MV-4-11 (cell line): ENCODE results near the gene RNF44.
A peak's percentile ranks its signal among the peaks of the same experiment; 100 is the strongest.

Experiments used
- DNase-seq: peaks from one replicate; lab custom pipeline; 2025; lab: John Stamatoyannopoulos, UW

RNF44 gene

GRCh38 chr5:176536902-176537553 lies at the start of gene RNF44:
Gene RNF44, minus strand, starts transcription at chr5:176537402. Its CDS starts 4,930 bp downstream, at chr5:176532472.
- peak; percentile 95 for DNase-seq

GRCh38 chr5:176583076-176583475 lies 45.9 kb upstream of the RNF44 start:
- no peak for DNase-seq

- DNase-seq = no peak
Observed at GRCh38 chr5:176581361-176581760, 44.2 kb upstream of the RNF44 start.

GRCh38 chr5:176579323-176579722 lies 42.1 kb upstream of the RNF44 start:
- no peak for DNase-seq

GRCh38 chr5:176578391-176578808 lies 41.2 kb upstream of the RNF44 start:
- DNase-seq = no peak

- DNase-seq = no peak
Observed at GRCh38 chr5:176577312-176578176, 40.3 kb upstream of the RNF44 start.

- DNase-seq = no peak
Observed at GRCh38 chr5:176575488-176576422, 38.6 kb upstream of the RNF44 start.

GRCh38 chr5:176575066-176575465 lies 37.9 kb upstream of the RNF44 start:
- DNase-seq = no peak

- DNase-seq = no peak
Observed at GRCh38 chr5:176574297-176574591, 37.0 kb upstream of the RNF44 start.

GRCh38 chr5:176573564-176574296 lies 36.5 kb upstream of the RNF44 start:
- peak; percentile 16 for DNase-seq

GRCh38 chr5:176570044-176570443 lies 32.8 kb upstream of the RNF44 start:
- DNase-seq = peak; percentile 15

- no peak for DNase-seq
Observed at GRCh38 chr5:176568657-176569056, 31.5 kb upstream of the RNF44 start.

- no peak for DNase-seq
Observed at GRCh38 chr5:176565760-176566288, 28.6 kb upstream of the RNF44 start.

GRCh38 chr5:176564002-176564401 lies 26.8 kb upstream of the RNF44 start:
- DNase-seq = no peak

GRCh38 chr5:176562189-176562588 lies 25.0 kb upstream of the RNF44 start:
- DNase-seq = no peak

GRCh38 chr5:176561259-176561658 lies 24.1 kb upstream of the RNF44 start:
- no peak for DNase-seq

GRCh38 chr5:176560364-176560763 lies 23.2 kb upstream of the RNF44 start:
- DNase-seq = peak; percentile 50

- no peak for DNase-seq
Observed at GRCh38 chr5:176559683-176560082, 22.5 kb upstream of the RNF44 start.

GRCh38 chr5:176557846-176558245 lies 20.6 kb upstream of the RNF44 start:
- DNase-seq = no peak

- no peak for DNase-seq
Observed at GRCh38 chr5:176553260-176554085, 16.3 kb upstream of the RNF44 start.
